ENCODE results near the gene DNER.

DNA sequence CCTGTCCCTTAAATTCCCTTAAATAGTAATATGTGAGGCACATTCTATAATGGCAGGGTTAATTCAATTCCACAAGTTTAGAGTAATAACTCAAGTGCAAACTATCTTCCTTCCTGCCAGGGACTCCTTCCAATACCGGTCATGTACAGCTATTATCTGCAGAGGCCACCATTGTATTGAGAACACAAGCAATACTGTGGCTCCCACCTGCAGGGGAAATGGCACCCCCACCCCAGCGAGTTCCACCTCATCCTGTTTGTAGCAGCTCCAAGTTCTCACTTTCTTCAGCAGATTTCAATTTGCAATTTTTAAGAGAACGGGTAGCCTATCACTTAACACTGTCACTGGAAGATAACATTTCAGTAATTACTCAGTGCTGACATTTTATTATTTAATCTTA, 271.2 kb downstream of the DNER start:
- TF ChIP-seq, protein P1, sequence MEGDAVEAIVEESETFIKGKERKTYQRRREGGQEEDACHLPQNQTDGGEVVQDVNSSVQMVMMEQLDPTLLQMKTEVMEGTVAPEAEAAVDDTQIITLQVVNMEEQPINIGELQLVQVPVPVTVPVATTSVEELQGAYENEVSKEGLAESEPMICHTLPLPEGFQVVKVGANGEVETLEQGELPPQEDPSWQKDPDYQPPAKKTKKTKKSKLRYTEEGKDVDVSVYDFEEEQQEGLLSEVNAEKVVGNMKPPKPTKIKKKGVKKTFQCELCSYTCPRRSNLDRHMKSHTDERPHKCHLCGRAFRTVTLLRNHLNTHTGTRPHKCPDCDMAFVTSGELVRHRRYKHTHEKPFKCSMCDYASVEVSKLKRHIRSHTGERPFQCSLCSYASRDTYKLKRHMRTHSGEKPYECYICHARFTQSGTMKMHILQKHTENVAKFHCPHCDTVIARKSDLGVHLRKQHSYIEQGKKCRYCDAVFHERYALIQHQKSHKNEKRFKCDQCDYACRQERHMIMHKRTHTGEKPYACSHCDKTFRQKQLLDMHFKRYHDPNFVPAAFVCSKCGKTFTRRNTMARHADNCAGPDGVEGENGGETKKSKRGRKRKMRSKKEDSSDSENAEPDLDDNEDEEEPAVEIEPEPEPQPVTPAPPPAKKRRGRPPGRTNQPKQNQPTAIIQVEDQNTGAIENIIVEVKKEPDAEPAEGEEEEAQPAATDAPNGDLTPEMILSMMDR (IDR thresholded peaks at IDR 0.05; ENCODE audit: low read depth, low read length, missing input control): no peak
- TF ChIP-seq, protein P2, sequence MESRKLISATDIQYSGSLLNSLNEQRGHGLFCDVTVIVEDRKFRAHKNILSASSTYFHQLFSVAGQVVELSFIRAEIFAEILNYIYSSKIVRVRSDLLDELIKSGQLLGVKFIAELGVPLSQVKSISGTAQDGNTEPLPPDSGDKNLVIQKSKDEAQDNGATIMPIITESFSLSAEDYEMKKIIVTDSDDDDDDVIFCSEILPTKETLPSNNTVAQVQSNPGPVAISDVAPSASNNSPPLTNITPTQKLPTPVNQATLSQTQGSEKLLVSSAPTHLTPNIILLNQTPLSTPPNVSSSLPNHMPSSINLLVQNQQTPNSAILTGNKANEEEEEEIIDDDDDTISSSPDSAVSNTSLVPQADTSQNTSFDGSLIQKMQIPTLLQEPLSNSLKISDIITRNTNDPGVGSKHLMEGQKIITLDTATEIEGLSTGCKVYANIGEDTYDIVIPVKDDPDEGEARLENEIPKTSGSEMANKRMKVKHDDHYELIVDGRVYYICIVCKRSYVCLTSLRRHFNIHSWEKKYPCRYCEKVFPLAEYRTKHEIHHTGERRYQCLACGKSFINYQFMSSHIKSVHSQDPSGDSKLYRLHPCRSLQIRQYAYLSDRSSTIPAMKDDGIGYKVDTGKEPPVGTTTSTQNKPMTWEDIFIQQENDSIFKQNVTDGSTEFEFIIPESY (IDR thresholded peaks at IDR 0.05): no peak
- TF ChIP-seq RAD21 (IDR thresholded peaks at IDR 0.05) (no peak), SP1 (IDR thresholded peaks at IDR 0.05) (no peak), YY1 (IDR thresholded peaks at IDR 0.05) (no peak), EGR1 (IDR thresholded peaks at IDR 0.05; ENCODE audit: low read depth in 2 of 2) (no peak), FOXA1 (IDR thresholded peaks at IDR 0.05) (no peak), JUND (IDR thresholded peaks at IDR 0.05) (no peak), HNF4A (conservative IDR thresholded peaks at IDR 0.05) (no peak), HNF4G (IDR thresholded peaks at IDR 0.05) (no peak)
- TF ChIP-seq, protein P3, sequence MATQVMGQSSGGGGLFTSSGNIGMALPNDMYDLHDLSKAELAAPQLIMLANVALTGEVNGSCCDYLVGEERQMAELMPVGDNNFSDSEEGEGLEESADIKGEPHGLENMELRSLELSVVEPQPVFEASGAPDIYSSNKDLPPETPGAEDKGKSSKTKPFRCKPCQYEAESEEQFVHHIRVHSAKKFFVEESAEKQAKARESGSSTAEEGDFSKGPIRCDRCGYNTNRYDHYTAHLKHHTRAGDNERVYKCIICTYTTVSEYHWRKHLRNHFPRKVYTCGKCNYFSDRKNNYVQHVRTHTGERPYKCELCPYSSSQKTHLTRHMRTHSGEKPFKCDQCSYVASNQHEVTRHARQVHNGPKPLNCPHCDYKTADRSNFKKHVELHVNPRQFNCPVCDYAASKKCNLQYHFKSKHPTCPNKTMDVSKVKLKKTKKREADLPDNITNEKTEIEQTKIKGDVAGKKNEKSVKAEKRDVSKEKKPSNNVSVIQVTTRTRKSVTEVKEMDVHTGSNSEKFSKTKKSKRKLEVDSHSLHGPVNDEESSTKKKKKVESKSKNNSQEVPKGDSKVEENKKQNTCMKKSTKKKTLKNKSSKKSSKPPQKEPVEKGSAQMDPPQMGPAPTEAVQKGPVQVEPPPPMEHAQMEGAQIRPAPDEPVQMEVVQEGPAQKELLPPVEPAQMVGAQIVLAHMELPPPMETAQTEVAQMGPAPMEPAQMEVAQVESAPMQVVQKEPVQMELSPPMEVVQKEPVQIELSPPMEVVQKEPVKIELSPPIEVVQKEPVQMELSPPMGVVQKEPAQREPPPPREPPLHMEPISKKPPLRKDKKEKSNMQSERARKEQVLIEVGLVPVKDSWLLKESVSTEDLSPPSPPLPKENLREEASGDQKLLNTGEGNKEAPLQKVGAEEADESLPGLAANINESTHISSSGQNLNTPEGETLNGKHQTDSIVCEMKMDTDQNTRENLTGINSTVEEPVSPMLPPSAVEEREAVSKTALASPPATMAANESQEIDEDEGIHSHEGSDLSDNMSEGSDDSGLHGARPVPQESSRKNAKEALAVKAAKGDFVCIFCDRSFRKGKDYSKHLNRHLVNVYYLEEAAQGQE (IDR thresholded peaks at IDR 0.05): no peak
- TF ChIP-seq, protein P4, sequence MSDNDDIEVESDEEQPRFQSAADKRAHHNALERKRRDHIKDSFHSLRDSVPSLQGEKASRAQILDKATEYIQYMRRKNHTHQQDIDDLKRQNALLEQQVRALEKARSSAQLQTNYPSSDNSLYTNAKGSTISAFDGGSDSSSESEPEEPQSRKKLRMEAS (IDR thresholded peaks at IDR 0.05): no peak
